ENCODE data around the gene TLCD3B. TPM values are rescaled to one million over a fixed set of nuclear protein-coding genes. Genes with fewer than 3 reads are reported as not detected.

The TLCD3B gene, protein sequence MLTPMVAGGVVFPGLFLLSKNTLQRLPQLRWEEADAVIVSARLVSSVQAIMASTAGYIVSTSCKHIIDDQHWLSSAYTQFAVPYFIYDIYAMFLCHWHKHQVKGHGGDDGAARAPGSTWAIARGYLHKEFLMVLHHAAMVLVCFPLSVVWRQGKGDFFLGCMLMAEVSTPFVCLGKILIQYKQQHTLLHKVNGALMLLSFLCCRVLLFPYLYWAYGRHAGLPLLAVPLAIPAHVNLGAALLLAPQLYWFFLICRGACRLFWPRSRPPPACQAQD
- total RNA-seq, result 2.7 and 3.6 TPM in 2 replicates

DNA sequence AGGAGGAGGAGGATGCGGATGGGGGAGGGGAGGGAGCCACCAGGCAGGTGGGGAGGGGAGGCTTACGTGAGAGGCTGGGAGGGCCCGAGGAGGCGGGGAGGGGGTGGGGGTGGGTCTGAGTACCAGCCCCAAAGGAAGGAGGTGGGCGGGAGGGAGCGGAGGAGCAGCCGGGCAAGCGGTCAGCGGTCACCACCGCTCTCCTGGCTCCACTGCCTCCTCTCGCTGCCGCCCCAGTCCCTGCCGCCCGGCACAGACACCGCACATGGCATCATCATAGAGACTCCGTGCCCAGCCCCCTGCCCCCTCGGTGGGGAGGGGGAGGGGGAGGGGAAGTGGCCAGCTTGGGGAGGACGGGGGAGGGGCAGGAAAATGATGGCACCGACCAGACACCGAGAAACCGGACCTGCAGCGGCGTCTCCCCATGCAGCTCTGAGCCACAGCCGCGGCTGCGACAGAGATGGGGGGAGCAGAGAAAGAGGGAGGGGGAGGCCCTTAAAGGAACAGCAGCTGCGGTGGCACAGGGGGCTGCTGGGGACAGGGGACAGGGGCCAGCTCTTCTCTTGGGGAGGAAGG, at the start of gene TLCD3B:
Gene TLCD3B (minus strand): TSS at position 431 of the 573 bp plus-strand sequence. CDS start 744 bp downstream, outside the sequence.
- intact Hi-C loops (cut with micrococcal nuclease), result no loop called here

GRCh38 chr16:30079480-30079879, 48.4 kb upstream of the TLCD3B start:
- intact Hi-C loops (cut with micrococcal nuclease), result no loop called here

GRCh38 chr16:30078744-30079143, 47.7 kb upstream of the TLCD3B start:
- intact Hi-C loops (cut with micrococcal nuclease), result no loop called here

- intact Hi-C loops (cut with micrococcal nuclease), result no loop called here
Observed at GRCh38 chr16:30077656-30078055, 46.6 kb upstream of the TLCD3B start.

GRCh38 chr16:30076276-30076791, 45.3 kb upstream of the TLCD3B start:
- intact Hi-C loops (cut with micrococcal nuclease), result loop anchor here (1.0 kb wide), 1 partner anchor 15 kb away; the partner anchor contains the start of gene TBX6

DNA sequence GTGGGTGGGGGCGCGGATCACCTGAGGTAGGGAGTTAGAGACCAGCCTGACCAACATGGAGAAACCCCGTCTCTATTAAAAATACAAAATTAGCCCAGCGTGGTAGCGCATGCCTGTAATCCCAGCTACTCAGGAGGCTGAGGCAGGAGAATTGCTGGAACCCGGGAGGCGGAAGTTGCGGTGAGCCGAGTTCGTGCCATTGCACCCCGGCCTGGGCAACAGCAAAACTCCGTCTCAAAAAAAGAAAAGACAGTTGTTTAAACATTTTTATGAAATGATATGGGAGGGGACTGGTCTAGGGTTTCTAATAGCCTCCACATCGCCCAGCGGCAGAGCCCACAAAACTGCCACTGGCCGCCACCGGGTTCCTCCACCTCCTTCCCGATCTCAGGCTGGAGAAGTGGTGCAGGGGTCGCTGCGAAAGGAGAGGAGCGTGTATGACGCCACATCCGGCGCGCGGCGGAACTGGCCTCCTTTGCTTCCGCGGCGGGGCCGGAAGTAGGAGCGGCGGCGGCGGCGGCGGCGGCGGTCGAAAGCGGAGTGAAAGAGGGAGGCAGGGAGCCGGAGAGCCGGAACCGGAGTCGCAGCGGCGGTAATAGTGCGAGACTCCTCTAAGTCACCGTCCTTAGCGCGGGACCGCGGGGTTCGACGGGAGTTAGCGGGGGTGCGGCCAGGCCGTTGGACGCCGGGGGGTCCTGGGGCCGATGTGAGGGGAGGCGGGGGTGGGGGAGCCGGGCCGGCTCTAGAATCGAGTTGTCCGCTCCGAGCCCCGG, 44.6 kb upstream of the TLCD3B start, which contains the start of gene PPP4C:
Gene PPP4C (plus strand): TSS at position 492 of the 773 bp plus-strand sequence. CDS start 384 bp downstream, outside the sequence.
- intact Hi-C loops (cut with micrococcal nuclease), result loop anchor here (1.0 kb wide), 2 partner anchors 10 to 16 kb away; partner anchors contain the start of genes ALDOA and TBX6

DNA sequence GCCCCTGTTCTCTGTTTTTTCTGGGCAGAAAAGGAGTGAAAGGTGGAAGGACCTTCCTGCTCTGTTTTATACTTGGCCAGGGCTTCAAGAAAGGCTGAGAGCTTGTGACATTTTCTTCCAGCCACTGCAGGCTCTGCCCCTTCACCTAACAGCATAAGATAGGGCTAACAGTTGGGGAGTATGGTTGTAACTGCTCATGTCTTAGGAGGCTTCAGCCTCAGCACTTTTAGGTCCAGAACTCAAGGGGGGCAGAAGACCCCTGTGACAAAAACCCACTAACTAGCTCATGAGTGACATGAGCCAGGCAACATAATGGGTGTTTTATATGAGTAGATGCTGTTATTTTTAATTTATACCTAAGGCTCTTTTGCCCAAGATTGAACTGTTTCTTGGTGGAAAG, 39.4 kb upstream of the TLCD3B start:
- intact Hi-C loops (cut with micrococcal nuclease), result no loop called here

DNA sequence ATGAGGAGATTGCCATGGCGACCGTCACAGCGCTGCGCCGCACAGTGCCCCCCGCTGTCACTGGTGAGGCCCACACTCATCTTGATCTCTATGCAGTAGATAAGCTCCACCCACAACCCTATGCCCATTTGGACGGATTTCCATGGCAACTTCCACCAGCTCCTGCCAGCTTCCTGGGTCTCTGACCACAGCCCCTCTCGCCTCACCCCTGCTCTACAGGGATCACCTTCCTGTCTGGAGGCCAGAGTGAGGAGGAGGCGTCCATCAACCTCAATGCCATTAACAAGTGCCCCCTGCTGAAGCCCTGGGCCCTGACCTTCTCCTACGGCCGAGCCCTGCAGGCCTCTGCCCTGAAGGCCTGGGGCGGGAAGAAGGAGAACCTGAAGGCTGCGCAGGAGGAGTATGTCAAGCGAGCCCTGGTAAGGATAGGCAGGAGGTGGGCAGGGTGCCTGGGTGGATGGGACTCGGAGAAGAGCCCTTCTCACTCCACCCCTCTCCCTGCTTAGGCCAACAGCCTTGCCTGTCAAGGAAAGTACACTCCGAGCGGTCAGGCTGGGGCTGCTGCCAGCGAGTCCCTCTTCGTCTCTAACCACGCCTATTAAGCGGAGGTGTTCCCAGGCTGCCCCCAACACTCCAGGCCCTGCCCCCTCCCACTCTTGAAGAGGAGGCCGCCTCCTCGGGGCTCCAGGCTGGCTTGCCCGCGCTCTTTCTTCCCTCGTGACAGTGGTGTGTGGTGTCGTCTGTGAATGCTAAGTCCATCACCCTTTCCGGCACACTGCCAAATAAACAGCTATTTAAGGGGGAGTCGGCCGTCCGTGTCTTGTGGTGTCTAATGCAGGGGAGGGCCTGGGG, 38.8 kb upstream of the TLCD3B start:
- intact Hi-C loops (cut with micrococcal nuclease), result loop anchor here (2.0 to 10.0 kb wide), 3 partner anchors 15 to 497 kb away; partner anchors contain the start of gene ZNF771

- intact Hi-C loops (cut with micrococcal nuclease), result loop anchor here (2.0 to 10.0 kb wide), 3 partner anchors 14 to 498 kb away; partner anchors contain the start of gene ZNF771
Observed at GRCh38 chr16:30068750-30069610, 37.9 kb upstream of the TLCD3B start.

- intact Hi-C loops (cut with micrococcal nuclease), result loop anchor here (2.0 to 10.0 kb wide), 3 partner anchors 14 to 499 kb away; partner anchors contain the start of gene ZNF771
Observed at GRCh38 chr16:30068333-30068732, 37.3 kb upstream of the TLCD3B start.

DNA sequence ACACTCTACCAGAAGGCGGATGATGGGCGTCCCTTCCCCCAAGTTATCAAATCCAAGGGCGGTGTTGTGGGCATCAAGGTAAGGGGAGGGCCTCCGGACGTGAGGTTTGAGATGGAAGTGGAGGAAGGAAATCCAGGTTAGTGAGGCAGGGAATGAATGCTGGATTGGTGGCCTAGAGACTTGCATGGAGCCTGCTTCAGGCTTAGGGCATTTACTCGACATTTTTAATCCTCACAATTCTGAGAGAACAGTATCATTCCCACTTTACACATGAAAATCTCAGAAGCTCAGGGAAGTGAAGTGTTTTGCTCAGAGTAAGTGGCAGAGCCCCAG, 36.5 kb upstream of the TLCD3B start:
- intact Hi-C loops (cut with micrococcal nuclease), result loop anchor here (5.0 to 10.0 kb wide), 2 partner anchors 337 to 500 kb away; partner anchors contain the start of gene ZNF771

DNA sequence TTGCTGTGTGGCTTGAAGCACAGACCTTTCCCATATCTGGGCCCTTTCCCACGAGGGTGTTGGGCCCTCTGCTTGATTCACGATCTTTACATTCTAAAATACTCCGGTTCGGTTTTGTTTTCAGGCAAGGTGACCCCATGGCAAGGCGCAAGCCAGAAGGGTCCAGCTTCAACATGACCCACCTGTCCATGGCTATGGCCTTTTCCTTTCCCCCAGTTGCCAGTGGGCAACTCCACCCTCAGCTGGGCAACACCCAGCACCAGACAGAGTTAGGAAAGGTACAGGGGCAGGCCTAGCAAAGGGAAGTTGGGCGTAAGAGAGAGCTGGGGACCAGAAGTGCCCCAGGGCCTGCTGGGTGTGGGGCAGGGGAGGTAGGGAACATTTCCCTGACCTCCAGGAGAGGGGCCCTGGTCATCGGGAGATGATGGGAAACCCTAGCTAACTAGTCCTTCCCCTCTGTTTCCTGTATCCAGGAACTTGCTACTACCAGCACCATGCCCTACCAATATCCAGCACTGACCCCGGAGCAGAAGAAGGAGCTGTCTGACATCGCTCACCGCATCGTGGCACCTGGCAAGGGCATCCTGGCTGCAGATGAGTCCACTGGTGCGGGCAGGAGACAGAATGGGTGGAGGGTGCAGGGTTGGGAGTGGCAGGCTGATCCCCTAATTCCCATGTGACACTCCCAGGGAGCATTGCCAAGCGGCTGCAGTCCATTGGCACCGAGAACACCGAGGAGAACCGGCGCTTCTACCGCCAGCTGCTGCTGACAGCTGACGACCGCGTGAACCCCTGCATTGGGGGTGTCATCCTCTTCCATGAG, 35.9 kb upstream of the TLCD3B start:
- intact Hi-C loops (cut with micrococcal nuclease), result loop anchor here (5.0 to 10.0 kb wide), 2 partner anchors 338 to 500 kb away; partner anchors contain the start of gene ZNF771

GRCh38 chr16:30065943-30066760, 35.1 kb upstream of the TLCD3B start:
- intact Hi-C loops (cut with micrococcal nuclease), result loop anchor here (1.0 to 10.0 kb wide), 8 partner anchors 9 to 501 kb away; partner anchors contain the start of genes MAPK3, PPP4C, TBC1D10B and YPEL3

GRCh38 chr16:30065102-30065942, 34.3 kb upstream of the TLCD3B start, which contains the start of gene ALDOA:
Gene ALDOA (plus strand): TSS chr16:30065760. CDS start chr16:30066898, 1,138 bp downstream.
- intact Hi-C loops (cut with micrococcal nuclease), result loop anchor here (1.0 to 10.0 kb wide), 8 partner anchors 10 to 502 kb away; partner anchors contain the start of genes MAPK3, PPP4C, TBC1D10B and YPEL3

DNA sequence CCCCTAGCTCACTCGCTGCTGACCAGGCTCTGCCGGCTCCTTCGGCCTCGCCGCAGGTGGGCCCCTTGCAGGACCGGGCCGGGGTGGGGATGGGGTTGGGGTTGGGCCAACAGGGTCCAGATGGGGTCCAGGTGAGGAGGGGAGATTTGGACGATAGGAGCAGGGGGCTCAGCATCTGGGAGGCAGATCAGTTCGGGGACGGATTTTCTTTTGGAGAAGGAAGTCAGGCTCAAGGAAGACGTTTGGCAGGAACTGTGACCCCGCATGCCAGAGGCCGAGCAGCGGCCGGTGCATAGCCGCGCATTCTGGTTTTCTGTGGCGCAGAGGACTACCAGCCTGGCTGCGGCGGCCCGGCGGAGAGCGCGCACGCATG, 33.6 kb upstream of the TLCD3B start:
- intact Hi-C loops (cut with micrococcal nuclease), result loop anchor here (1.0 to 10.0 kb wide), 10 partner anchors 9 to 594 kb away; partner anchors contain the start of genes FBRS, MAPK3, PPP4C and TBC1D10B
